ENCODE measurements around the gene CUEDC2.

DNA sequence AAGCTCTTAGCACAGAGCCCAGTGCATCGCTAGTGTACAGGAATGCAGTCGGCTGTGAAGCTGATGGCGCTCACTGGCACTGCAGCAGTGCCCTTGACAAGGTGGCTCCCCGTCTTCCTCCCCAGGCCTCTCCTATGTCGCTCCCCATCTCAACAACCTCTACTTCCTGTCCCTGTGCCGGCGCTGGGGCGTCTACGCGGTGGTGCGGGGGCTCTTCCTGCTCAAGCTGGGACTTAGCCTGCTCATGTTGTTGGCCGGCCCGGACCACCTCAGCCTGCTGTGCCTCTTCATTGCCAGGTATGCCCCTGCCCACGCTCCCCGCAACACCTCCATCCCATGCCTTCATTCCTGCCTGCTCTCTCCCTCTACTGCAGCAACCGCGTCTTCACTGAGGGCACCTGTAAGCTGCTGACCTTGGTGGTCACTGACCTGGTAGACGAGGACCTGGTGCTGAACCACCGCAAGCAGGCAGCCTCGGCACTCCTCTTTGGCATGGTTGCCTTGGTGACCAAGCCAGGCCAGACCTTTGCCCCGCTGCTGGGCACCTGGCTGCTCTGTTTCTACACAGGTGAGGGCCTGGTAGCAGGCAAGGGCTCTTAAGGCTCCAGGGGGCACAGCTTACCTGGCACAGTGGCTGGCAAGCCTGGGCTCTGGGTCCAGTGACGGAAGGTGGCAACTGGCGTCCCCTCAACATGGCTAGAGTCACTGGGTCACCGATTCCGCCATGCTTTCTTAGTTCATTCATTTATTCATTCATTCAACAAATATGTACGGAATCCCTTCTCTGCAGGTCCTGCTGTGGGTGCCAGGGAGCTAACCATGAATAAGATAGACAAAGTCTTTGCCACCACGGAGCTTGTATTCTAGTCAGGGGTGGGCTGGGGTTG lies 41.3 kb upstream of the CUEDC2 start:
- TF ChIP-seq CTCF (conservative IDR thresholded peaks at IDR 0.05 in 1 of 2, IDR thresholded peaks at IDR 0.05 in 1 of 2; ENCODE audit: low read depth in 1 of 2, low read length in 2 of 2), result no peak
- no peak for TF ChIP-seq EZH2 (IDR thresholded peaks at IDR 0.05; ENCODE audit: low read length, missing control alignments)

All from fibroblast of lung (primary cell).